Measurements from ENCODE around the gene TIMM17B. TPM values are rescaled to one million over a fixed set of nuclear protein-coding genes. Genes with fewer than 3 reads are reported as not detected.
A peak's percentile ranks its signal among the peaks of the same experiment; 100 is the strongest.

Gene TIMM17B
- total RNA-seq = 10 to 100 TPM; 33.8 to 67.9 (median 54.5) TPM

DNA sequence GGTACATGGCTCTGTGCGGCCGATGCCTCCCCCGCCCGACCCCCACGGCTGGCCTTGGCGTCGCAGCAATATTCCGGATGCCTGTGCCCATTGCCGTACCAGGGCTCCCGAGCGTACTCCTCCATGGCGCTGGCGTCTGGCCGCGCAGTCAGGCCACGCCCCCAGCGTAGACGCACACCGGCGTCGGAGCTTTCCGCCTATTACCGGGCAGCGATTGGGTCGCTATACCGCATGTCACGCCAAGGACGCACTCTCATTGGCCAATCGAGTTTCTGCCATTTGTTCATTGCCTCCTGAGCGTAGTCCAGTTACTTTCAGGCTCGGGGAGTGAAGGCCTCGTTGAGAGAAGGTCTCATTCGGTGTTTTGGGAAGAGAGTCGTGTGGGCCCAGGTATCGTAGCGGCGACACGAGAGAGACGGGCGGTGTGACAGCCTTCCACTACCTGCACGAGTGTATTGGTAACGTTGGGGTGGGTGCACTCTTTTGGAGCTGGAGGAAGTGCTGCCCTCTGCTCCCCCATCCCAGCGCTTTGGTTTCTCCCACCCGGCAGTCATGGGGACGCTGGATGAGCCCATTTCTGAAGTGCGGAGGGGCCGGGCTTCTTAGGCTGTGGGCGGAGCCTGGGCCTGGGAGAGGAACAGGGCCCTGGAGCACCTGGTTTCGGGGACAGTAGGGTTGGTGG is at the start of gene TIMM17B, which contains the start of gene PQBP1:
Gene TIMM17B, minus strand, starts transcription at position 144 of the 682 bp plus-strand sequence. Its CDS starts 19 bp downstream, at position 125.
Gene PQBP1, plus strand, starts transcription at position 306 of the 682 bp plus-strand sequence. CDS start 580 bp downstream, outside the sequence.
- Histone ChIP-seq H3K36me3 (peaks cover 0 to 34% (median 0%) of the 10 kb centered on the region in 3 donors), H3K4me3 (peak within 1 kb of the TSS; percentile 55 to 84 (median 70)), H3K27ac (peak within 1 kb of the TSS; percentile 89 to 99 (median 96)), H3K27me3 (no peaks in the 10 kb centered on the region), H3K4me1 (peaks cover 0 to 15% (median 0%) of the 10 kb centered on the region in 4 donors), H3K9me3 (no peaks in the 10 kb centered on the region)
- TF ChIP-seq POLR2A (IDR thresholded peaks at IDR 0.05) = peak; percentile 65 to 75
- TF ChIP-seq, protein P1, sequence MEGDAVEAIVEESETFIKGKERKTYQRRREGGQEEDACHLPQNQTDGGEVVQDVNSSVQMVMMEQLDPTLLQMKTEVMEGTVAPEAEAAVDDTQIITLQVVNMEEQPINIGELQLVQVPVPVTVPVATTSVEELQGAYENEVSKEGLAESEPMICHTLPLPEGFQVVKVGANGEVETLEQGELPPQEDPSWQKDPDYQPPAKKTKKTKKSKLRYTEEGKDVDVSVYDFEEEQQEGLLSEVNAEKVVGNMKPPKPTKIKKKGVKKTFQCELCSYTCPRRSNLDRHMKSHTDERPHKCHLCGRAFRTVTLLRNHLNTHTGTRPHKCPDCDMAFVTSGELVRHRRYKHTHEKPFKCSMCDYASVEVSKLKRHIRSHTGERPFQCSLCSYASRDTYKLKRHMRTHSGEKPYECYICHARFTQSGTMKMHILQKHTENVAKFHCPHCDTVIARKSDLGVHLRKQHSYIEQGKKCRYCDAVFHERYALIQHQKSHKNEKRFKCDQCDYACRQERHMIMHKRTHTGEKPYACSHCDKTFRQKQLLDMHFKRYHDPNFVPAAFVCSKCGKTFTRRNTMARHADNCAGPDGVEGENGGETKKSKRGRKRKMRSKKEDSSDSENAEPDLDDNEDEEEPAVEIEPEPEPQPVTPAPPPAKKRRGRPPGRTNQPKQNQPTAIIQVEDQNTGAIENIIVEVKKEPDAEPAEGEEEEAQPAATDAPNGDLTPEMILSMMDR (IDR thresholded peaks at IDR 0.05) = no peak
- peak; percentile 87 to 95 (median 90) for DNase-seq

DNA sequence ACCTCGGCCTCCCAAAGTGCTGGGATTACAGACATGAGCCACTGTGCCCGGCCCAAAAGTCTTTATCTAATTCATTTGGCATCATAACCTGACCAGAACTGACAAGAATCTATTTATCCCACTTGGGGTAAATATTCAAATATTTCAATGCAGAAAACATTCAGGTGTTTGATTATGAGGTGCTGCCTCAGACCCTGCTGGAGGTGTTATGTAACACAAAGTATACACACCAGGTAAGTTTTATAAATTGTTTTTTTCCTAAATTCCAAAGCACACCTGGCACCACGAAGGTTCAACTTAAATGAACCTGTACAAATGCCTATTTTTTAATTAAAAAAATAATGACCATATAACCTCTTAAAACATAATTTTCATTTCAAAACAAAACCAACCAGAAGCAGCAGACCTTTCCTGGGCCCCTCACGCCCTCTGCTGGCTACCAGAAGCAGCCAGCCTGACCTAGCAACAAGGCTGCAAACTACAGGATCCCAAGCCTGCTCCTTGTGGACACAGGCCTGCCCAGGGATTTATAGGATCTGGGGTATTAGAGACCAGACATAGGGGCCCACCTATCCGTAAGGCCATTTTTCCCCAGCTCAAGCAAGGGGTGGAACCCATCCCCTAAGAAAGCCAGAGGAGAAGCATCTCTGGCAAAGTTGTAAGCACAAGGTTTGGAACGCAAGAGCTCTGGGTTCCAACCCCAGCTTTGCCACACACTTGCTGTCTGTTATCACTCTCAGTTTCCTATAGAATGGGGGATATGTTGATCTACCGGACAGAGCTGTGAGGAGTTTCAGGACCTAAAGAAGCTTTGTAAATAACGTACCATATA is 48.2 kb upstream of the TIMM17B start:
- H3K27me3 ChIP-seq = no peaks in the 10 kb centered on the region
- H3K4me3 ChIP-seq = no peak overlapping the region
- peak overlapping the region in 1 of 4 donors; percentile 25 for H3K27ac ChIP-seq
- no peaks in the 10 kb centered on the region for H3K9me3 ChIP-seq
- DNase-seq = peak in 2 of 3 donors; percentile 57 to 82
- H3K4me1 ChIP-seq = peaks cover 0 to 4% (median under 1%) of the 10 kb centered on the region in 4 donors
- TF ChIP-seq, protein P1 (IDR thresholded peaks at IDR 0.05) = peak; percentile 52 to 73 (median 66)
- TF ChIP-seq POLR2A (IDR thresholded peaks at IDR 0.05) = no peak
- H3K36me3 ChIP-seq = no peaks in the 10 kb centered on the region

GRCh38 chrX:48942895-48943294 is 45.3 kb upstream of the TIMM17B start:
- TF ChIP-seq, protein P1 (IDR thresholded peaks at IDR 0.05) = no peak
- TF ChIP-seq POLR2A (IDR thresholded peaks at IDR 0.05) = no peak
- DNase-seq = no peak
- Histone ChIP-seq H3K9me3 (no peaks in the 10 kb centered on the region), H3K4me3 (no peak overlapping the region), H3K4me1 (peaks cover 0 to 17% (median 6%) of the 10 kb centered on the region in 4 donors), H3K27me3 (no peaks in the 10 kb centered on the region), H3K27ac (peak overlapping the region in 2 of 4 donors; percentile 3 to 31), H3K36me3 (no peaks in the 10 kb centered on the region)

- H3K27me3 ChIP-seq = no peaks in the 10 kb centered on the region
- H3K9me3 ChIP-seq = no peaks in the 10 kb centered on the region
- peak overlapping the region; percentile 37 to 84 (median 76) for H3K27ac ChIP-seq
- H3K4me1 ChIP-seq = peaks cover 0 to 25% (median 14%) of the 10 kb centered on the region in 4 donors
- no peak for DNase-seq
- no peaks in the 10 kb centered on the region for H3K36me3 ChIP-seq
- no peak overlapping the region for H3K4me3 ChIP-seq
- TF ChIP-seq POLR2A (IDR thresholded peaks at IDR 0.05) = no peak
- TF ChIP-seq, protein P1 (IDR thresholded peaks at IDR 0.05) = no peak
These were observed 42.9 kb upstream of the TIMM17B start for GRCh38 chrX:48940404-48940955.

DNA sequence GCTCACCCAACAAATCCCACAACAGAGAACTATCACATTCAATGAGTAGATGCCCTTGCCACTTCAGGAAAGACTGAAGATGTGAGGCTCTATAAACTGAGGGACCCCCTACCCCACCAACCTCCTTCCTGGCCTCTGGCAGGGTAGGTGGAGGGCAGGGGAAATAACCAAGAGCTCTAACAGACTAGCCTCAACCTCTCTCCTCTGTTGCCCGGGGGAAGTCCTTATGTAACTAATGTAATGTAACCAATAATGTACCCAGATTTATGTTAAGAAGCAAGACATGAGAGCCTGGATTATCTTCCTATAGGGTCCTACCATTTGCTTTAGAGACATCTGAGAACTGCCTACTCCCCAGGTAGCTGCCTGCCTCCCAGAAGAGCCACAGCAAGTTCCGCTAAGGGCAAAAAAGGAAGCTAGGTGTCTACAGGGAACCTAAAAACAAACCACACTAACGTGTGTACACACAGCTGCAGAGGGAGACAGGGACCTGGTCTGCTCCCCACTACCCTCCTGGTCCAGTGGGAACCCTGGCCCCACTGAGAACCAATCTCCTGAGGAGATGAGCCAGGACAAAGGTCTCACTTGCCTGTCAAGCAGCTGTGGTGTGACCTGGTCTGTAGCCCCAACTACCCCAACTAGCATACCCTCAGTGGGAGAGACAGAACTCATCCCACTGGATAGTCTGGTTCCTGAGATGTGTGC is 42.1 kb upstream of the TIMM17B start:
- peaks cover 0 to 4% (median 0%) of the 10 kb centered on the region in 3 donors for H3K36me3 ChIP-seq
- peak in 2 of 3 donors; percentile 61 to 71 for DNase-seq
- no peaks in the 10 kb centered on the region for H3K9me3 ChIP-seq
- TF ChIP-seq, protein P1 (IDR thresholded peaks at IDR 0.05) = no peak
- TF ChIP-seq POLR2A (IDR thresholded peaks at IDR 0.05) = no peak
- no peaks in the 10 kb centered on the region for H3K27me3 ChIP-seq
- H3K4me1 ChIP-seq = peaks cover 0 to 25% (median 14%) of the 10 kb centered on the region in 4 donors
- H3K4me3 ChIP-seq = peak overlapping the region in 1 of 4 donors; percentile 1
- peak overlapping the region; percentile 74 to 84 (median 76) for H3K27ac ChIP-seq

All from Peyer's patch (tissue), 4 donors.